ENCODE results near the gene NPLOC4.

NPLOC4 gene

GRCh38 chr17:81528384-81528650 is 108.6 kb downstream of the NPLOC4 start:
- no peak for DNase-seq (ENCODE audit: low read depth, low spot score)
- no peak overlapping the region for H3K4me3 ChIP-seq (ENCODE audit: low read length)

- no peak for DNase-seq (ENCODE audit: low read depth, low spot score)
- H3K4me3 ChIP-seq (ENCODE audit: low read length) = no peak within 1 kb of the TSS
These were observed 109.1 kb downstream of the NPLOC4 start, which contains the start of gene FSCN2 for GRCh38 chr17:81527591-81528383. Gene FSCN2, plus strand, starts transcription at chr17:81528377. Its CDS starts 155 bp downstream, at chr17:81528532.

GRCh38 chr17:81526662-81527571 is 110.0 kb downstream of the NPLOC4 start:
- H3K4me3 ChIP-seq (ENCODE audit: low read length) = no peak overlapping the region

GRCh38 chr17:81524865-81525159 is 112.1 kb downstream of the NPLOC4 start:
- H3K4me3 ChIP-seq (ENCODE audit: low read length) = no peak overlapping the region
- no peak for DNase-seq (ENCODE audit: low read depth, low spot score)

More at GRCh38 chr17:81526662-81527571, 110.0 kb downstream of the NPLOC4 start:
- no peak for DNase-seq (ENCODE audit: low read depth, low spot score)

- H3K4me3 ChIP-seq (ENCODE audit: low read length) = no peak overlapping the region
- no peak for DNase-seq (ENCODE audit: low read depth, low spot score)
These were observed 112.7 kb downstream of the NPLOC4 start for GRCh38 chr17:81524039-81524864.

- DNase-seq (ENCODE audit: low read depth, low spot score) = no peak
- H3K4me3 ChIP-seq (ENCODE audit: low read length) = no peak overlapping the region
These were observed 113.4 kb downstream of the NPLOC4 start for GRCh38 chr17:81523402-81524038.

- no peak overlapping the region for H3K4me3 ChIP-seq (ENCODE audit: low read length)
- DNase-seq (ENCODE audit: low read depth, low spot score) = no peak
These were observed 114.2 kb downstream of the NPLOC4 start for GRCh38 chr17:81522491-81523401.

GRCh38 chr17:81520021-81520901 is 116.7 kb downstream of the NPLOC4 start:
- DNase-seq (ENCODE audit: low read depth, low spot score) = no peak
- H3K4me3 ChIP-seq (ENCODE audit: low read length) = no peak overlapping the region

- H3K4me3 ChIP-seq (ENCODE audit: low read length) = no peak overlapping the region
- DNase-seq (ENCODE audit: low read depth, low spot score) = no peak
These were observed 117.5 kb downstream of the NPLOC4 start for GRCh38 chr17:81519284-81520020.

- DNase-seq (ENCODE audit: low read depth, low spot score) = no peak
- no peak overlapping the region for H3K4me3 ChIP-seq (ENCODE audit: low read length)
These were observed 118.1 kb downstream of the NPLOC4 start for GRCh38 chr17:81518785-81519283.

GRCh38 chr17:81518113-81518784 is 118.7 kb downstream of the NPLOC4 start:
- H3K4me3 ChIP-seq (ENCODE audit: low read length) = no peak overlapping the region
- DNase-seq (ENCODE audit: low read depth, low spot score) = no peak

GRCh38 chr17:81517339-81518112 is 119.4 kb downstream of the NPLOC4 start:
- no peak for DNase-seq (ENCODE audit: low read depth, low spot score)
- no peak overlapping the region for H3K4me3 ChIP-seq (ENCODE audit: low read length)

GRCh38 chr17:81517009-81517338 is 119.9 kb downstream of the NPLOC4 start:
- no peak overlapping the region for H3K4me3 ChIP-seq (ENCODE audit: low read length)

GRCh38 chr17:81516439-81516838 is 120.5 kb downstream of the NPLOC4 start:
- DNase-seq (ENCODE audit: low read depth, low spot score) = no peak
- H3K4me3 ChIP-seq (ENCODE audit: low read length) = no peak overlapping the region

More at GRCh38 chr17:81517009-81517338, 119.9 kb downstream of the NPLOC4 start:
- no peak for DNase-seq (ENCODE audit: low read depth, low spot score)

- no peak for DNase-seq (ENCODE audit: low read depth, low spot score)
- no peak overlapping the region for H3K4me3 ChIP-seq (ENCODE audit: low read length)
These were observed 121.3 kb downstream of the NPLOC4 start for GRCh38 chr17:81515530-81516041.

Data from Jurkat, Clone E6-1 (cell line).